HCT116 (cell line): ENCODE data around the gene WFDC2. TPM values are rescaled to one million over a fixed set of nuclear protein-coding genes. Genes with fewer than 3 reads are reported as not detected.
A peak's percentile ranks its signal among the peaks of the same experiment; 100 is the strongest.

Experiments used
- ATAC-seq: fragments of 200-7000 bp; cut with Tn5 transposase; 2 replicates; pipeline ENCODE4 v1.9.1; 2020; ENCODE audit warnings: mild to moderate bottlenecking, moderate library complexity
- BruUV-seq: library from RNA; stranded (reverse); fragments of 400-500 nt; replicated peaks from 2 replicates; lab custom pipeline; 2021; lab: Mats Ljungman, UMichigan
- CTCF ChIA-PET: fragments of 300-600 bp; sonication (Branson Sonifier 250); formaldehyde crosslinking; loops from one replicate; lab custom pipeline; 2021; ENCODE audit warnings: antibody characterized with exemption; lab: Charles Lee
- POLR2A ChIA-PET: fragments of 300-600, 350-600 bp; sonication (Branson Sonifier 250); formaldehyde crosslinking; loops from one replicate; lab custom pipeline; 2021; ENCODE audit warnings: antibody characterized with exemption; lab: Charles Lee
- RAD21 ChIA-PET, 2 experiments: fragments of 300-600 bp; sonication (Branson Sonifier 250); formaldehyde crosslinking; loops; one replicate each; lab custom pipeline; 2023; ENCODE audit warnings: low total read pairs in 2 of 2; ENCODE audit not compliant: uncharacterized antibody in 2 of 2, unreplicated experiment in 2 of 2, low non-redundant PET in 1 of 2; lab: Charles Lee
- DNase-seq: peaks from one replicate; pipeline ENCODE4 v3.0.0-alpha.2; 2010; ENCODE audit warnings: low read depth, low spot score
- H2AFZ ChIP-seq: fragments of 200-600 bp; shearing (Covaris generic), sonication (generic); 2 replicates; pipeline ENCODE4 v1.6.1; 2017; ENCODE audit warnings: low read depth, mixed run types, mixed read lengths, antibody characterized with exemption, low read length; ENCODE audit not compliant: poor library complexity, severe bottlenecking
- H3K27ac ChIP-seq: 2 replicates; pipeline ENCODE4 v1.5.1; 2012; ENCODE audit warnings: low read depth, low read length
- H3K27me3 ChIP-seq: fragments of 200-600 bp; sonication (generic); 2 replicates; pipeline ENCODE4 v1.6.1; 2016; ENCODE audit warnings: mixed run types, low read length, mixed read lengths; ENCODE audit not compliant: insufficient read depth
- H3K36me3 ChIP-seq, 2 experiments: fragments of 200-500 bp in 1 of 2; fragments of 200-600 bp in 1 of 2; sonication (Bioruptor generic) in 1 of 2; sonication (generic) in 1 of 2; 2 replicates each; pipeline versions ENCODE4 v1.5.1 to v1.6.1; 2014 to 2016; ENCODE audit warnings: low read length in 2 of 2, inconsistent platforms in 1 of 2, mixed read lengths in 1 of 2, mixed run types in 1 of 2; ENCODE audit not compliant: insufficient read depth in 2 of 2, control insufficient read depth in 1 of 2
- H3K4me1 ChIP-seq, 2 experiments: fragments of 200-600 bp in 1 of 2; sonication (generic) in 1 of 2; 2 replicates each; pipeline versions ENCODE4 v1.5.1 to v1.6.1; 2012 to 2017; ENCODE audit warnings: low read length in 2 of 2, inconsistent platforms in 1 of 2, mild to moderate bottlenecking in 1 of 2, mixed read lengths in 1 of 2, mixed run types in 1 of 2, moderate library complexity in 1 of 2; ENCODE audit not compliant: insufficient read depth in 2 of 2, control insufficient read depth in 1 of 2
- H3K4me2 ChIP-seq: fragments of 200-600 bp; sonication (generic); 2 replicates; pipeline ENCODE4 v1.6.1; 2017; ENCODE audit warnings: mixed run types, low read length, mixed read lengths
- H3K4me3 ChIP-seq, 2 experiments: fragments of 200-600 bp in 1 of 2; sonication (generic) in 1 of 2; replicated peaks in 1 of 2; 2 replicates each; pipeline ENCODE4 v1.5.1; 2011 to 2016; ENCODE audit warnings: low read length in 2 of 2, control low read depth in 1 of 2, low read depth in 1 of 2, mild to moderate bottlenecking in 1 of 2, mixed read lengths in 1 of 2, mixed run types in 1 of 2
- H3K79me2 ChIP-seq: fragments of 200-600 bp; sonication (generic); 2 replicates; pipeline ENCODE4 v1.6.1; 2017; ENCODE audit warnings: mild to moderate bottlenecking, mixed run types, low read length, moderate library complexity, mixed read lengths; ENCODE audit not compliant: insufficient read depth
- H3K9ac ChIP-seq: fragments of 200-600 bp; sonication (generic); 2 replicates; pipeline ENCODE4 v1.6.1; 2016; ENCODE audit warnings: low read length, mixed read lengths
- H3K9me2 ChIP-seq: fragments of 200-600 bp; sonication (generic), shearing (Covaris generic); 2 replicates; pipeline ENCODE4 v1.6.1; 2017; ENCODE audit warnings: mixed run types, mild to moderate bottlenecking, moderate library complexity; ENCODE audit not compliant: insufficient read depth
- H3K9me3 ChIP-seq, 2 experiments: fragments of 200-500 bp in 1 of 2; fragments of 200-600 bp in 1 of 2; sonication (Bioruptor generic) in 1 of 2; sonication (generic) in 1 of 2; 2 replicates each; pipeline ENCODE4 v1.6.1; 2014 to 2017; ENCODE audit warnings: low read length in 2 of 2, mixed read lengths in 2 of 2, inconsistent platforms in 1 of 2, low read depth in 1 of 2, mild to moderate bottlenecking in 1 of 2, mixed run types in 1 of 2, moderate library complexity in 1 of 2; ENCODE audit not compliant: control insufficient read depth in 1 of 2, insufficient read depth in 1 of 2
- H4K20me1 ChIP-seq: fragments of 200-600 bp; sonication (generic), shearing (Covaris generic); 2 replicates; pipeline ENCODE4 v1.6.1; 2017; ENCODE audit warnings: mixed run types, mild to moderate bottlenecking, moderate library complexity; ENCODE audit not compliant: insufficient read depth
- EZH2 ChIP-seq: fragments of 200-600 bp; sonication (generic); IDR thresholded peaks from 2 replicates; pipeline ENCODE4 v1.6.1; 2017; ENCODE audit warnings: antibody characterized with exemption, mixed run types
- EZH2phosphoT487 ChIP-seq: fragments of 200-600 bp; IDR thresholded peaks from 2 replicates; pipeline ENCODE4 v1.6.1; 2018; ENCODE audit warnings: antibody characterized with exemption, borderline replicate concordance
- JUND ChIP-seq: IDR thresholded peaks from 2 replicates; pipeline ENCODE4 v1.6.1; 2012
- REST ChIP-seq: IDR thresholded peaks from 2 replicates; pipeline ENCODE4 v1.6.1; 2012; ENCODE audit warnings: low read depth
- SP1 ChIP-seq: IDR thresholded peaks from 2 replicates; pipeline ENCODE4 v1.6.1; 2012; ENCODE audit warnings: low read depth
- SRF ChIP-seq: IDR thresholded peaks from 2 replicates; pipeline ENCODE4 v1.6.1; 2012; ENCODE audit warnings: low read depth
- ZNF274 ChIP-seq: fragments of 200-500 bp; sonication (Bioruptor generic); IDR thresholded peaks from 2 replicates; pipeline ENCODE4 v1.6.1; 2014; ENCODE audit warnings: mild to moderate bottlenecking, low read depth, low read length, inconsistent platforms
- intact Hi-C: fragments of 100-400 bp; cut with micrococcal nuclease; formaldehyde crosslinking; loops from 2 replicates; pipeline ENCODE4 v1.10.0; 2022
- total RNA-seq: library from RNA; stranded (reverse); gene quantifications from one replicate; pipeline ENCODE4 v1.2.1, GENCODE V29; 2021; ENCODE audit not compliant: unreplicated experiment

Gene WFDC2
- total RNA-seq, 1 experiment from 2014 or later = 1.1 TPM

DNA sequence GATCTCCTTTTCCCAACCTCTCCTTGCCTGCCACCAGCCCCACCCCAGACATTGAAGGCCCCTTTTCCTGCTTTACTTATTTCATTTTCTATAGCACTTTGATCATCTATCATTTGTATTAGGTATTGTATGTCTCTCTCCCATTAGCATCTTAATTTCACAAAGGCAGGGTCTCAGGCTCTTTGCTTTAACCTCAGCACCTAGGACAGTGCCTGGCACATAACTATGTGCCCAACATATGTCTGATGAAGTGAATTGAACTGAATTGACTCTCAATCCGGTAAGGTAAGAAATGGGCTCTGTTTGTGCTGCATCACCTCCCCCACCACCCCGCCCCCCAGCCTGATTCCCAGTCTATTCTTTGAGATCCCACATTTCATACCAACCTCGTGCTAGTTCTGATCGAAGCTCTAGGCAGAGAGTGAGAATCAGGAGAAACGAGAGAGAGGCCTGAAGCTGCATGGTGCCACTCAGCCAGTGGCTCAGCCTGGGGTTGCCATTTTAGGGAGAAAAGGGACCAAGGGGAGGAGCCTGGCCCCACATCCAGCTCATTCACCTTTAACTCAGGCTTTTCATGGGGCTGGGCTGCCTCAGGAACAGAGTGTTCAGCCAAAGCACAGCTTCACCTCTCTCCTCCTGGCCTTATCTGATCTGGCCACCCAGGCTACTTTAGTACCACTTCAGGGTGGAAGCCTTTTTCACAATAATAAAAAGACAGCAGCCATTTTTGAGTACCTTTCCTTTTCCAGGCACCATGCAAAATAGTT, 45.8 kb downstream of the WFDC2 start, which contains the start of gene SPINT3:
SPINT3 (minus strand) TSS at position 476 of the 767 bp plus-strand sequence; CDS start at position 462, 14 bp downstream.
- H3K27ac ChIP-seq = no peak within 1 kb of the TSS
- peaks cover 0 to 5% of the 10 kb centered on the region in 2 experiments; a peak in 1 of 4 replicates for H3K4me1 ChIP-seq
- POLR2A ChIA-PET = interaction anchor here (0.9 kb wide), 1 partner anchor 30 kb away, joined by 3 read pairs; no protein-coding TSS in a partner anchor

More for the DNA sequence above, 45.8 kb downstream of the WFDC2 start, which contains the start of gene SPINT3:
- Histone ChIP-seq H3K36me3 (no peaks in the 10 kb centered on the region), H3K9me2 (no peaks in the 10 kb centered on the region), H3K27me3 (peaks cover 19% of the 10 kb centered on the region; the same call in 1 of the 2 replicates), H3K9me3 (no peaks in the 10 kb centered on the region), H3K4me3 (no peak within 1 kb of the TSS), H3K4me2 (no peak within 1 kb of the TSS), H4K20me1 (no peaks in the 10 kb centered on the region), H2AFZ (no peak within 1 kb of the TSS), H3K79me2 (no peaks in the 10 kb centered on the region), H3K9ac (no peak within 1 kb of the TSS)
- ChIA-PET CTCF (no interaction called here), RAD21 (no interaction called here)
- TF ChIP-seq SP1 (no peak), ZNF274 (no peak), EZH2phosphoT487 (no peak), REST (peak; percentile 53), JUND (no peak), EZH2 (no peak), SRF (no peak)
- BruUV-seq = no TSS peak
- ATAC-seq (no peak), DNase-seq (no peak)
- intact Hi-C loops = no loop called here
